Tibial nerve (tissue), 4 donors: ENCODE results near the gene AURKAIP1. TPM values are rescaled to one million over a fixed set of nuclear protein-coding genes. Genes with fewer than 3 reads are reported as not detected.

Experiments used
- DNase-seq, 2 donors: peaks; one replicate each; pipeline ENCODE4 v3.0.0-alpha.2; 2019; ENCODE audit warnings: low spot score in 2 of 2
- H3K27ac ChIP-seq, 4 donors: fragments of 200-600 bp; sonication (generic) in 3 of 4; one replicate each; pipeline ENCODE4 v1.5.1; 2017 to 2019; ENCODE audit warnings: mild to moderate bottlenecking in 1 of 4
- H3K27me3 ChIP-seq, 2 donors: fragments of 200-600 bp; sonication (generic) in 1 of 2; one replicate each; pipeline versions ENCODE4 v1.5.1 to v1.6.0; 2017 to 2019
- H3K36me3 ChIP-seq, 3 donors: fragments of 200-600 bp; sonication (generic); one replicate each; pipeline ENCODE4 v1.5.1; 2018 to 2019
- H3K4me1 ChIP-seq, 4 donors: fragments of 200-600 bp; sonication (generic) in 3 of 4; one replicate each; pipeline ENCODE4 v1.5.1; 2017 to 2019
- H3K4me3 ChIP-seq, 4 donors: fragments of 200-600 bp; sonication (generic) in 3 of 4; one replicate each; pipeline ENCODE4 v1.5.1; 2017 to 2019; ENCODE audit warnings: mild to moderate bottlenecking in 1 of 4, moderate library complexity in 1 of 4
- H3K9me3 ChIP-seq, 4 donors: fragments of 200-600 bp; sonication (generic) in 3 of 4; one replicate each; pipeline ENCODE4 v1.5.1; 2017 to 2019
- CTCF ChIP-seq, 5 experiments: fragments of 200-600 bp in 3 of 5; fragments of 450-650 bp in 2 of 5; sonication (generic) in 3 of 5; IDR thresholded peaks; one replicate each; pipeline ENCODE4 v1.5.1; 2016 to 2019; ENCODE audit warnings: antibody characterized with exemption in 5 of 5, mild to moderate bottlenecking in 3 of 5, moderate library complexity in 2 of 5
- EP300 ChIP-seq, 2 donors: sonication (generic); formaldehyde crosslinking; IDR thresholded peaks; one replicate each; pipeline ENCODE4 v1.6.1; 2017; ENCODE audit warnings: antibody characterized with exemption in 2 of 2, mild to moderate bottlenecking in 1 of 2
- POLR2A ChIP-seq, 2 donors: fragments of 450-650 bp; IDR thresholded peaks; one replicate each; pipeline ENCODE4 v1.6.1; 2017; ENCODE audit warnings: antibody characterized with exemption in 2 of 2, mild to moderate bottlenecking in 2 of 2, moderate library complexity in 2 of 2
- WGBS, 2 donors: methylation state at CpG; one replicate each; pipeline ENCODE4 v1.1.5; 2018; 5-methylcytosine and 5-hydroxymethylcytosine counted together
- total RNA-seq, 4 donors: library from RNA; depleted of rRNA; stranded (reverse); fragments of >200 nt; gene quantifications; one replicate each; pipeline ENCODE4 v1.1.0, GENCODE V29; 2016

The AURKAIP1 gene
- total RNA-seq, 4 donors from 2014 or later = 63.9 to 128 (median 105) TPM

- 55% methylated on average over 30 to 31 of the region's 41 CpGs for WGBS, 2 donors
- peak within 1 kb of the TSS in 3 of 4 donors; percentile 46 to 70 (median 66) for H3K27ac ChIP-seq
- TF ChIP-seq POLR2A (IDR thresholded peaks at IDR 0.05) = no peak
- TF ChIP-seq EP300 (IDR thresholded peaks at IDR 0.05) = no peak
- no peak for TF ChIP-seq CTCF (IDR thresholded peaks at IDR 0.05)
- no peaks in the 10 kb centered on the region for H3K9me3 ChIP-seq
- DNase-seq = no peak
- H3K36me3 ChIP-seq = peaks cover 0 to 56% (median 7%) of the 10 kb centered on the region in 3 donors
- H3K4me1 ChIP-seq = peaks cover 0 to 53% (median 22%) of the 10 kb centered on the region in 4 donors
- H3K4me3 ChIP-seq = no peak within 1 kb of the TSS
- H3K27me3 ChIP-seq = no peaks in the 10 kb centered on the region
These were observed 43.7 kb downstream of the AURKAIP1 start, which contains the start of gene TAS1R3 for GRCh38 chr1:1331068-1331965. TSS of gene TAS1R3 (plus strand) at chr1:1331280. CDS start at chr1:1331346, 66 bp downstream.

GRCh38 chr1:1330366-1331067, 44.5 kb downstream of the AURKAIP1 start:
- WGBS, 2 donors = 43 to 44% methylated on average over 9 to 10 of the region's 15 CpGs
- Histone ChIP-seq H3K4me3 (no peak overlapping the region), H3K4me1 (peaks cover 0 to 61% (median 29%) of the 10 kb centered on the region in 4 donors), H3K27me3 (no peaks in the 10 kb centered on the region), H3K9me3 (no peaks in the 10 kb centered on the region), H3K36me3 (peaks cover 0 to 48% (median 7%) of the 10 kb centered on the region in 3 donors), H3K27ac (peak overlapping the region in 3 of 4 donors; percentile 46 to 70 (median 66))
- no peak for DNase-seq
- TF ChIP-seq EP300 (IDR thresholded peaks at IDR 0.05) = peak in 1 of 2 donors; percentile 36
- no peak for TF ChIP-seq POLR2A (IDR thresholded peaks at IDR 0.05)
- no peak for TF ChIP-seq CTCF (IDR thresholded peaks at IDR 0.05)

GRCh38 chr1:1329304-1330210, 45.5 kb downstream of the AURKAIP1 start:
- H3K4me1 ChIP-seq = peaks cover 0 to 68% (median 33%) of the 10 kb centered on the region in 4 donors
- H3K27ac ChIP-seq = no peak overlapping the region
- no peaks in the 10 kb centered on the region for H3K9me3 ChIP-seq
- H3K4me3 ChIP-seq = no peak overlapping the region
- H3K27me3 ChIP-seq = no peaks in the 10 kb centered on the region
- TF ChIP-seq POLR2A (IDR thresholded peaks at IDR 0.05) (no peak), CTCF (IDR thresholded peaks at IDR 0.05) (no peak), EP300 (IDR thresholded peaks at IDR 0.05) (no peak)
- peaks cover 0 to 44% (median 7%) of the 10 kb centered on the region in 3 donors for H3K36me3 ChIP-seq
- DNase-seq = no peak
- 91 to 92% methylated on average over 52 to 58 of the region's 58 CpGs for WGBS, 2 donors

GRCh38 chr1:1328254-1328653, 46.8 kb downstream of the AURKAIP1 start:
- 73 to 75% methylated on average over 10 to 12 of the region's 15 CpGs for WGBS, 2 donors
- DNase-seq = no peak
- no peak overlapping the region for H3K27ac ChIP-seq
- peaks cover 0 to 35% (median 7%) of the 10 kb centered on the region in 3 donors for H3K36me3 ChIP-seq
- no peak for TF ChIP-seq CTCF (IDR thresholded peaks at IDR 0.05)
- TF ChIP-seq POLR2A (IDR thresholded peaks at IDR 0.05) = no peak
- no peak for TF ChIP-seq EP300 (IDR thresholded peaks at IDR 0.05)
- no peaks in the 10 kb centered on the region for H3K9me3 ChIP-seq
- no peak overlapping the region for H3K4me3 ChIP-seq
- peaks cover 0 to 66% (median 35%) of the 10 kb centered on the region in 4 donors for H3K4me1 ChIP-seq
- no peaks in the 10 kb centered on the region for H3K27me3 ChIP-seq
